ENCODE results near the gene STPG4. TPM values are rescaled to one million over a fixed set of nuclear protein-coding genes. Genes with fewer than 3 reads are reported as not detected.

The STPG4 gene
- polyA plus RNA-seq, 3 donors = 0.14 to 0.30 (median 0.14) TPM

GRCh38 chr2:47054868-47055267 lies 100.2 kb downstream of the STPG4 start:
- no peak for DNase-seq

- no peak for DNase-seq
Measured at GRCh38 chr2:47054036-47054555, 101.0 kb downstream of the STPG4 start.

- no peak for DNase-seq
Measured at GRCh38 chr2:47052847-47053246, 102.3 kb downstream of the STPG4 start.

- no peak for DNase-seq
Measured at GRCh38 chr2:47051562-47051961, 103.5 kb downstream of the STPG4 start.

GRCh38 chr2:47050762-47051161 lies 104.3 kb downstream of the STPG4 start:
- no peak for DNase-seq

- no peak for DNase-seq
Measured at GRCh38 chr2:47050021-47050760, 104.9 kb downstream of the STPG4 start.

GRCh38 chr2:47049502-47049901 lies 105.6 kb downstream of the STPG4 start:
- DNase-seq = no peak

GRCh38 chr2:47048801-47049480 lies 106.2 kb downstream of the STPG4 start:
- no peak for DNase-seq

- no peak for DNase-seq
Measured at GRCh38 chr2:47046271-47046670, 108.8 kb downstream of the STPG4 start.

- DNase-seq = no peak
Measured at GRCh38 chr2:47043891-47044239, 111.2 kb downstream of the STPG4 start.

GRCh38 chr2:47043142-47043890 lies 111.8 kb downstream of the STPG4 start:
- no peak for DNase-seq

GRCh38 chr2:47041891-47042684 lies 113.0 kb downstream of the STPG4 start:
- no peak for DNase-seq

GRCh38 chr2:47041063-47041462 lies 114.0 kb downstream of the STPG4 start:
- no peak for DNase-seq

GRCh38 chr2:47040651-47041050 lies 114.5 kb downstream of the STPG4 start:
- no peak for DNase-seq

- no peak for DNase-seq
Measured at GRCh38 chr2:47039913-47040562, 115.1 kb downstream of the STPG4 start.

- no peak for DNase-seq
Measured at GRCh38 chr2:47039489-47039870, 115.6 kb downstream of the STPG4 start.

- DNase-seq = no peak
Measured at GRCh38 chr2:47038656-47039488, 116.2 kb downstream of the STPG4 start.

GRCh38 chr2:47037678-47038077 lies 117.4 kb downstream of the STPG4 start:
- no peak for DNase-seq

Measured in renal pelvis (tissue), 4 donors.